HEK293 (cell line): Measurements from ENCODE around the gene PSG1.
"Not testable (repeated sequence)": the region's sequence is repeated elsewhere in the genome, so short reads cannot be mapped to it uniquely, and the experiment has no call there.

Source experiments
- CTCF ChIA-PET: fragments of 350-600 bp; formaldehyde crosslinking; extraction: SDS; loops from one replicate; lab custom pipeline; 2021; ENCODE audit warnings: antibody characterized with exemption; lab: Yijun Ruan, JAX
- POLR2A ChIA-PET: fragments of 300-600 bp; formaldehyde crosslinking; extraction: SDS; loops from one replicate; lab custom pipeline; 2020; ENCODE audit warnings: antibody characterized with exemption, inconsistent platforms; lab: Yijun Ruan, JAX
- H3K27ac ChIP-seq: fragments of 200-500 bp; sonication (Bioruptor generic); 2 replicates; pipeline ENCODE4 v1.5.1; 2014; ENCODE audit warnings: low read depth, low read length, control low read depth, inconsistent platforms; ENCODE audit errors: extremely low read depth
- H3K36me3 ChIP-seq, 2 experiments: fragments of 200-500 bp in 1 of 2; sonication (Bioruptor generic) in 1 of 2; 1 replicate in 1 of 2; 2 replicates in 1 of 2; pipeline ENCODE4 v1.5.1; 2014 to 2017; ENCODE audit warnings: inconsistent platforms in 2 of 2, low read length in 2 of 2; ENCODE audit not compliant: control insufficient read depth in 2 of 2, insufficient read depth in 1 of 2
- H3K4me1 ChIP-seq: fragments of 200-500 bp; sonication (Bioruptor generic); 2 replicates; pipeline ENCODE4 v1.5.1; 2014; ENCODE audit warnings: mild to moderate bottlenecking, low read length, inconsistent platforms; ENCODE audit not compliant: control insufficient read depth, insufficient read depth
- H3K4me3 ChIP-seq: 2 replicates; pipeline ENCODE4 v1.5.1; 2011; ENCODE audit warnings: low read depth, mild to moderate bottlenecking, control low read depth, low read length, moderate library complexity
- H3K9me3 ChIP-seq: fragments of 200-500 bp; sonication (Bioruptor generic); 2 replicates; pipeline ENCODE4 v1.5.1; 2014; ENCODE audit warnings: low read depth, low read length, inconsistent platforms; ENCODE audit not compliant: control insufficient read depth, insufficient read depth
- ZBTB26 ChIP-seq: fragments of 450-650 bp; formaldehyde crosslinking; optimal IDR thresholded peaks from 2 replicates; pipeline ENCODE3; 2016; ENCODE audit warnings: missing biosample characterization, mild to moderate bottlenecking, missing genetic modification characterization
- ZIC2 ChIP-seq: fragments of 450-650 bp; formaldehyde crosslinking; IDR thresholded peaks from 2 replicates; pipeline ENCODE4 v1.5.1; 2016; ENCODE audit warnings: missing biosample characterization, missing genetic modification characterization
- ZNF670 ChIP-seq: fragments of 450-650 bp; formaldehyde crosslinking; IDR thresholded peaks from 2 replicates; pipeline ENCODE4 v1.5.1; 2016; ENCODE audit warnings: missing biosample characterization, missing genetic modification characterization, low read depth

Gene PSG1

GRCh38 chr19:42831221-42832019, 48.1 kb downstream of the PSG1 start (continued):
- TF ChIP-seq ZBTB26 (tag by site-specific recombination): no peak
- no peak for TF ChIP-seq ZNF670 (tag by site-specific recombination)

- POLR2A ChIA-PET, H3K27ac ChIP-seq, H3K9me3 ChIP-seq, H3K4me1 ChIP-seq, H3K36me3 ChIP-seq, H3K4me3 ChIP-seq, CTCF ChIA-PET: not testable (repeated sequence)
Observed at GRCh38 chr19:42821306-42821977, 58.1 kb downstream of the PSG1 start.

GRCh38 chr19:42819960-42820650, 59.4 kb downstream of the PSG1 start:
- H3K4me1 ChIP-seq, H3K36me3 ChIP-seq, H3K9me3 ChIP-seq, H3K27ac ChIP-seq, H3K4me3 ChIP-seq, POLR2A ChIA-PET, CTCF ChIA-PET: not testable (repeated sequence)

GRCh38 chr19:42816894-42817293, 62.6 kb downstream of the PSG1 start:
- 0 out of 2 replicates have a peak, but pooled peaks cover 3% of the 10 kb centered on the region for H3K4me1 ChIP-seq
- no peak overlapping the region for H3K27ac ChIP-seq
- H3K36me3 ChIP-seq: no peaks in the 10 kb centered on the region
- no peak for TF ChIP-seq ZIC2 (tag by site-specific recombination)
- TF ChIP-seq, all 188 proteins: peak for 0
- CTCF ChIA-PET: interaction anchor here (1.1 kb wide), 2 partner anchors 23 to 109 kb away, joined by 4 read pairs; no protein-coding TSS in a partner anchor
- Histone ChIP-seq H3K9me3 (no peaks in the 10 kb centered on the region), H3K4me3 (no peak overlapping the region)
- POLR2A ChIA-PET: interaction anchor here (0.6 kb wide), 1 partner anchor 209 kb away, joined by 3 read pairs; the partner anchor contains the start of gene PSG11
